Measurements from ENCODE around the gene N4BP2L2. TPM values are rescaled to one million over a fixed set of nuclear protein-coding genes. Genes with fewer than 3 reads are reported as not detected.

The N4BP2L2 gene
- total RNA-seq, 2 donors from 2014 or later = 87.6 to 101 TPM

DNA sequence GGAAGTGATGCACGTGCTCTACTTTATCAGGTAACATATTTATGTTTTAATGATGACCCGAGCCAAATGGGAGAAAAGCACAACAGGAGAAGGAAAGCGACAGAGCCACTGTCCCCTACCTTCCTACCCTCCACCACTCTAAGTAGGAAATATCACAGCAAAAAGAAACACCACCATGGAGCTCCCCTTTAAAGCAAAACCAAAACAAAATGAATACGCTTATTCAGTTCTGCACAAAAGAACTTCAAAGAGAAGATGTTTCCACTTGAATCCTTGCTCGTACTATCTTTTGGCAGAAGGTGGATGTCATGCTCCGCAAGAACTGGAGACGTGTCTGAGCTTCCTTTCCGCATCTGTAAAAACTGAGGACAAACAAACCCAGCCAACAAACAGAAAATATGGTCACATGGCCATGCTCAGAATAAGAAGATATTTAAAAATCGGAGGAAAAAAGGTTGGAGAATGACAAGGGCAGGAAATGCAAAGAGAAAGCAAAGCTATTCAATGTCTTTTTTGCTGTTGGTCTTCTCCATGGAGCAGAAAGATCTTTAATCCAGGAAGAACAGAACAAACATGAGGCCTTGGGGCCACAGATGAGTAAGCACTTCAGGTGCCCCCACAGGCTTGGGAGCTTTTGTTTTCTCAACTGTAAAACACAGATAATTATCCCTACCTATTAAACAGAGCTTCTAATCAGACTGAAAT is 130.1 kb downstream of the N4BP2L2 start:
- intact Hi-C loops (cut with DNase I, micrococcal nuclease) = no loop called here
- no peak for ATAC-seq
- no peak for DNase-seq

DNA sequence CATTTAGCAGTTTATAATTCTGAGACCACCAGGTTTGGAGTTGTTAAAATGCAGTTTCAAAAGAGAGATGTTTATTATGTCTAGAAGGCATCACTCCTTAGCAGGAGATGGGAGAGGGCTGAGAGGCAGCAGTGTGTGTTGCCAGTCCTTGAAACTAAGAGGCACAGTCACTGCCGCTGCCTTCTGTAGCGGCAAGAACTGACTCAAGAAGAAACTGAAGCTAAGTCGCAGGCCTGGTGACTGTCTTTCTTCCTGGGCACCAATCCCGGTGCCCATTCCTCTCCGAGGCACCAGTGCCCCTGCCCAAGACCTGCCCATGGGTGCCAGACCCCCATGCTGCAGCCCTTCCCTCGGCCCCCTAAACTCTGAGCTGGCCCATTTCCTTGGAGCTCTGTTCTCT is 130.7 kb downstream of the N4BP2L2 start:
- intact Hi-C loops (cut with DNase I, micrococcal nuclease) = no loop called here
- ATAC-seq = no peak

DNA sequence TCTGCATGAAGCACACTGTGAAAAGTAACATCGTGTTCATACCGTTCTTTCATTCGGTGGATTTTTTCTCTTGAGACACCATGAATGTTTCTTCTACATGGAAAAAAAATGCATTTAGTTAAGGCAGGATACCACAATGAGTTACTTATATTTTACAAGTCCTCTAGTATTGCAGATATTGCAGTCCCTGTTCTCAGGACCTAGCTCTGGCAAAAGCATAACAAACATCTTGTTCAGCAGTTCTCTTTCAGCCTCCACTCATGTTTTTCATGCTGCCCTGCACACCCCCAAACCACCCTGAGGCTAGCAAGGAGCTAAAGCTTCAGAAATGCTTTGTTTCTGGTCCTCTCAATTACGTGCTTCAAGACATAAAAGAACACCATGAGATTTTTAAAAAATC is 135.5 kb downstream of the N4BP2L2 start:
- DNase-seq (no peak), ATAC-seq (no peak)
- intact Hi-C loops (cut with DNase I, micrococcal nuclease) = no loop called here

More for the DNA sequence above, 130.7 kb downstream of the N4BP2L2 start:
- DNase-seq = no peak

GRCh38 chr13:32391101-32391619 is 147.4 kb downstream of the N4BP2L2 start:
- intact Hi-C loops (cut with DNase I, micrococcal nuclease) = no loop called here
- no peak for ATAC-seq

DNA sequence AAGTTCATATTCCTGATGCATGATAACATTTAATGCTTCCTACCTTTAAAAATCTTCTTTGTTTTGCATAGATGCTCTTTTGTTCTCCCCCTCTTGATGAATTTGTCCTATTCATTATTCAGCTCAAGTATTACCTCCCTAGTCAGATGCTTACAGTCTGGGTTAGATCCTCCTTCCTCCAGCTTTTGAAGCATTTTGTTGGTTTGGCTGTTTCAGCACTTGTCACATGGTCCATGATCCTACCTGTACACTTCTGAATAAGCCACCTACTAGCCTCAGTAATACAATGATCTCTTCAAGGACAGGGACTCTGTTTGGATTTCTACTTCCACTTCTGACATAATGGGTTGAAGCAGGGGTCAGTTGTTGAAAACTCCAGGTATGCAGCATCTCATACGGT is 148.1 kb downstream of the N4BP2L2 start:
- ATAC-seq (no peak), DNase-seq (no peak)
- intact Hi-C loops (cut with DNase I, micrococcal nuclease) = no loop called here

More at GRCh38 chr13:32391101-32391619, 147.4 kb downstream of the N4BP2L2 start:
- DNase-seq = no peak

GRCh38 chr13:32390048-32390447 is 148.5 kb downstream of the N4BP2L2 start:
- ATAC-seq (no peak), DNase-seq (no peak)
- intact Hi-C loops (cut with DNase I, micrococcal nuclease) = no loop called here

DNA sequence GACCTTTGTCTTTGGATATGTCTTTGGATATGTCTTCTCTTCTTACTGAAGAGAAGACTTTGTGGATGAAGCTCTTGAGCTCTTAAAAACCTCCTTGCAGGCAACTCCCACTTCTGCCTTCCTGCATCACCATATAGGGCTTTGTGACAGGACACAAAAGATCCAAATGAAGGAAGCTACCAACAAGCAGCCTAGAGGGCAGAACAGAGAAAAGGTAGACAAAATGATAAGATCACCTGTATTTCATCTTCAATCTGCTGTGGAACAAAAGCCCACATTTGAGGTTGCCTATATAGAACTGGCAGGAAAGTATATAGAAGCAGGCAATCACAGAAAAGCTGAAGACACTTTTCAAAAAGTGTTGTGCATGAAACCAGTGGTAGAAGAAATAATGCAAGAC is 153.2 kb downstream of the N4BP2L2 start:
- intact Hi-C loops (cut with DNase I, micrococcal nuclease) = loop anchor here in 1 of 2 donors (10.0 kb wide), 1 partner anchor 179 kb away; no protein-coding TSS in a partner anchor
- DNase-seq (no peak), ATAC-seq (no peak)

DNA sequence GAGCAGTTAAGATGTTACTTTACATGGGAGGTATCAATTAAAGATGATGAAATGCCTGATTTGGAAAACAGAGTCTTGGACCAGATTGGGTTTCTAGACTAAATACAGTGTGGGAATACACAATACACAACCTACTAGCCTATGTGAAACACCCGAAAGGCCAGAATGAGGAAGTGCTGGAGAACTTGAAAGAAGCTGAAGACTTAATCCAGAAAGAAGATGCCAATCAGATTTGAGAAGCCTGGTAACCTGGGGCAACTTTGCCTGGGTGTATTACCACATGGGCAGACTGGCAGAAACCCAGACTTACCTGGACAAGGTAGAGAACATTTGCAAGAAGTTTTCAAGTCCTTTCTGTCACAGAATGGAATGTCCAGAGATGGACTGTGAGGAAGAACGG is 153.9 kb downstream of the N4BP2L2 start:
- intact Hi-C loops (cut with DNase I, micrococcal nuclease) = loop anchor here in 1 of 2 donors (10.0 kb wide), 1 partner anchor 180 kb away; no protein-coding TSS in a partner anchor
- ATAC-seq = no peak
- no peak for DNase-seq

DNA sequence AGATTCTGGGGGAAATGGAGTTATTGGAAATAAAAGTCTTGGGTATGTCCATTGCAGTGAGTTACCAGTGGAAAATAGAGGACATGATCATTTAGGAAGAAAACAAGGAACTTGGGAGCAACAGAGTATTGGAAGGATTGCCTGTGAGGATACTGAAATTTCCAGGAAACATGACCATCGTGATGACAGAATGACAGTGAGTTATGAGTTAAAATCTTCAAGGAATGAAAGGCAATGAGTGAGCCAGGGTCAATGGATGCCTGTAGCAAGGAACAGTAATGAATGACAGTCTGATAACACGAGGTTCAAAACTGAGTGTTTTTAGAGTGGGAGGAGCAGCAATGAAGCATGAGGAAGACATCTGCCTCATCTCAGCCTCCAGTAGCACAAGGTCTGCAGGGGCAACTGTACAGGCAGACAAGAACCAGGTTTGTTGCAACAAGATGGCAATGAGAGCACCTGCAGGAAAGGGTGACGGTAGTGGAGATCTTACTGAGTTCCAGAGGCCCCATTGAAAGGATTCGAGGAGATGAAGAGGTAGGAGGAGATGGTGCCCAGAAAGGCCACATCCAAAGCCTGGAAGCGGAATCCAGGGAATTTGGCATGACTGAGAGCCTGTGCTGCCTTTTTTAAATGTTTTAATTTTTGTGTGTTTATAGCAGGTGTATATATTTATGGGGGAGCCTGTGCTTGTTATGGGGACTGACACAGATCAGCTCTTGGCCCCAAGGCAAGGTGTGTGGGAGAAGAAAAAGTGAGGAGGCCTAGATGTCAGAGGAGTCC is 154.6 kb downstream of the N4BP2L2 start:
- intact Hi-C loops (cut with DNase I, micrococcal nuclease) = loop anchor here in 1 of 2 donors (10.0 kb wide), 1 partner anchor 181 kb away; no protein-coding TSS in a partner anchor
- ATAC-seq (no peak), DNase-seq (no peak)

Other genes with a start within 250 kb of the N4BP2L2 start
- not detected for gene ZAR1L, start 223.4 kb downstream of the N4BP2L2 start, total RNA-seq
- gene BRCA2, start 223.3 kb downstream of the N4BP2L2 start, total RNA-seq = 1 to 10 TPM; 1.7 to 4.2 TPM
- gene N4BP2L1, start 110.7 kb downstream of the N4BP2L2 start, total RNA-seq = 10 to 100 TPM in 1 of 2 donors, 1 to 10 TPM in 1; 6.6 to 10.5 TPM
- 10 to 100 TPM; 29.2 to 29.7 TPM for gene PDS5B, start 47.7 kb upstream of the N4BP2L2 start, total RNA-seq

Data from left colon (tissue), 2 donors.